Panc1 (cell line): Measurements from ENCODE around the gene AKAP7. TPM values are rescaled to one million over a fixed set of nuclear protein-coding genes. Genes with fewer than 3 reads are reported as not detected.
"Not testable (repeated sequence)": the region's sequence is repeated elsewhere in the genome, so short reads cannot be mapped to it uniquely, and the experiment has no call there.

Experiments
- ATAC-seq: fragments of 200-7000 bp; cut with Tn5 transposase; 2 replicates; pipeline ENCODE4 v1.9.1; 2020; ENCODE audit warnings: mild to moderate bottlenecking, moderate library complexity
- Bru-seq: library from RNA; stranded (reverse); fragments of 400-500 nt; gene quantifications from one replicate; lab custom pipeline; 2021; lab: Mats Ljungman, UMichigan
- BruChase-seq, 2 experiments: library from RNA; stranded (reverse); fragments of 400-500 nt; gene quantifications; one replicate each; lab custom pipeline; 2021; lab: Mats Ljungman, UMichigan
- BruUV-seq: library from RNA; stranded (reverse); fragments of 400-500 nt; replicated peaks from 2 replicates; lab custom pipeline; 2021; lab: Mats Ljungman, UMichigan
- CTCF ChIA-PET: fragments of 300-600 bp; sonication (Branson Sonifier 250); formaldehyde crosslinking; loops from one replicate; lab custom pipeline; 2022; ENCODE audit warnings: antibody characterized with exemption; lab: Charles Lee
- POLR2A ChIA-PET: fragments of 300-600 bp; sonication (Branson Sonifier 250); formaldehyde crosslinking; loops from one replicate; lab custom pipeline; 2022; ENCODE audit warnings: antibody characterized with exemption; lab: Charles Lee
- DNase-seq: peaks from one replicate; pipeline ENCODE4 v3.0.0-alpha.2; 2010; ENCODE audit warnings: low read depth, low spot score
- H3K27ac ChIP-seq: 2 replicates; pipeline ENCODE4 v1.5.1; 2011; ENCODE audit warnings: mild to moderate bottlenecking, low read length, inconsistent platforms
- H3K27me3 ChIP-seq: fragments of 200-500 bp; sonication (Bioruptor generic); 2 replicates; pipeline ENCODE4 v1.6.0; 2014; ENCODE audit warnings: low read length, inconsistent platforms; ENCODE audit not compliant: control insufficient read depth, insufficient read depth
- H3K36me3 ChIP-seq: fragments of 200-500 bp; sonication (Bioruptor generic); 2 replicates; pipeline ENCODE4 v1.5.1; 2014; ENCODE audit warnings: inconsistent platforms, mild to moderate bottlenecking, low read length, moderate library complexity; ENCODE audit not compliant: control insufficient read depth, insufficient read depth
- H3K4me1 ChIP-seq: 2 replicates; pipeline ENCODE4 v1.5.1; 2011; ENCODE audit warnings: inconsistent platforms, mild to moderate bottlenecking, low read length, moderate library complexity; ENCODE audit not compliant: control insufficient read depth, insufficient read depth
- H3K4me3 ChIP-seq, 2 experiments: 2 replicates each; pipeline ENCODE4 v1.5.1; 2011 to 2012; ENCODE audit warnings: low read depth in 2 of 2, low read length in 2 of 2, mild to moderate bottlenecking in 2 of 2, inconsistent platforms in 1 of 2, moderate library complexity in 1 of 2
- H3K9me3 ChIP-seq: fragments of 200-500 bp; sonication (Bioruptor generic); 2 replicates; pipeline ENCODE4 v1.5.1; 2014; ENCODE audit warnings: low read depth, mild to moderate bottlenecking, inconsistent platforms, low read length, moderate library complexity; ENCODE audit not compliant: control insufficient read depth, insufficient read depth
- CTCF ChIP-seq: fragments of 450-650 bp; IDR thresholded peaks from 2 replicates; pipeline ENCODE4 v1.5.1; 2017; ENCODE audit warnings: mild to moderate bottlenecking
- POLR2AphosphoS5 ChIP-seq: IDR thresholded peaks from 2 replicates; pipeline ENCODE4 v1.6.1; 2012; ENCODE audit warnings: mild to moderate bottlenecking, low read depth, low read length, moderate library complexity
- REST ChIP-seq, 2 experiments: IDR thresholded peaks; 2 replicates each; pipeline ENCODE4 v1.6.1; 2011 to 2012; ENCODE audit warnings: low read depth in 2 of 2, control low read depth in 1 of 2, low read length in 1 of 2, mild to moderate bottlenecking in 1 of 2, moderate library complexity in 1 of 2; ENCODE audit not compliant: insufficient read depth in 1 of 2
- SIN3A ChIP-seq: IDR thresholded peaks from 2 replicates; pipeline ENCODE4 v1.6.1; 2012; ENCODE audit warnings: low read depth, mild to moderate bottlenecking, low read length, moderate library complexity, borderline replicate concordance; ENCODE audit not compliant: insufficient read depth
- TCF7L2 ChIP-seq: IDR thresholded peaks from 2 replicates; pipeline ENCODE4 v1.6.1; 2011; ENCODE audit warnings: mild to moderate bottlenecking, low read depth, low read length, inconsistent platforms
- in situ Hi-C: cut with HindIII; loops from 2 replicates; pipeline ENCODE4 v1.10.0; 2016; ENCODE audit warnings: low sequenced_read_pairs, low pct_unique_long_range_greater_than_20kb
- intact Hi-C: fragments of 100-400 bp; cut with micrococcal nuclease; formaldehyde crosslinking; loops from one replicate; pipeline ENCODE4 v1.10.0; 2022; ENCODE audit not compliant: unreplicated experiment
- long read RNA-seq: library from polyadenylated mRNA; unstranded; transcript quantifications from one replicate; pipeline ENCODE4 v2.0.0, GENCODE V29; 2021; ENCODE audit not compliant: unreplicated experiment
- polyA plus RNA-seq: library from polyadenylated mRNA; unstranded; fragments of >200 nt; gene quantifications from one replicate; pipeline ENCODE4 v1.2.1, GENCODE V29; 2012; ENCODE audit warnings: missing spikeins; ENCODE audit not compliant: insufficient read length
- total RNA-seq: library from RNA; stranded (reverse); gene quantifications from one replicate; pipeline ENCODE4 v1.2.1, GENCODE V29; 2021; ENCODE audit not compliant: unreplicated experiment

AKAP7 gene
- total RNA-seq (3.2 TPM), Bru-seq, nascent RNA (percentile 57 among the genes with signal in this experiment), BruChase-seq, experiment 1, labeled RNA remaining after a 2-hour chase (percentile 43 among the genes with signal in this experiment), BruChase-seq, experiment 2, labeled RNA remaining after a 6-hour chase (percentile 44 among the genes with signal in this experiment)
- polyA plus RNA-seq: 2.7 TPM
- long read RNA-seq, partial matches to known transcripts: 1 of 12 reads
- long read RNA-seq, other reads (novel, unspliced or antisense): 8 of 12 reads

- ATAC-seq (peak; percentile 98), DNase-seq (no peak)
- ChIA-PET CTCF (no interaction called here), POLR2A (no interaction called here)
- peak within 1 kb of the TSS; percentile 96 for H3K27ac ChIP-seq
- H3K4me1 ChIP-seq: peaks cover 18% of the 10 kb centered on the region
- no peaks in the 10 kb centered on the region for H3K27me3 ChIP-seq
- H3K9me3 ChIP-seq: no peaks in the 10 kb centered on the region
- in situ Hi-C loops: no loop called here
- H3K36me3 ChIP-seq: no peaks in the 10 kb centered on the region
- 0 out of 2 replicates have a peak, but pooled peaks have one; percentile 35 for TF ChIP-seq SIN3A
- TF ChIP-seq CTCF: peak; percentile 25
- peak; percentile 39; the same call in 1 of the 2 replicates for TF ChIP-seq POLR2AphosphoS5
- 0 out of 2 replicates have a peak, but pooled peaks have one; percentile 38 for TF ChIP-seq TCF7L2
- no peak for TF ChIP-seq REST (IDR thresholded peaks at IDR 0.05; ENCODE audit: insufficient read depth in 1 of 2, low read depth in 2 of 2, low read length in 1 of 2)
- intact Hi-C loops: no loop called here
- peak within 1 kb of the TSS; percentile 72 to 91 for H3K4me3 ChIP-seq
- BruUV-seq: no TSS peak
These were observed at the start of gene AKAP7 for GRCh38 chr6:131135244-131136020. Gene AKAP7 (plus strand): TSS chr6:131135467. CDS start chr6:131135764, 297 bp downstream.

- ATAC-seq, H3K4me3 ChIP-seq, POLR2A ChIA-PET, H3K36me3 ChIP-seq, H3K4me1 ChIP-seq, H3K9me3 ChIP-seq, H3K27me3 ChIP-seq, CTCF ChIA-PET, H3K27ac ChIP-seq, DNase-seq, intact Hi-C loops, in situ Hi-C loops, BruUV-seq: not testable (repeated sequence)
These were observed 44.9 kb upstream of the AKAP7 start for GRCh38 chr6:131090339-131090738.

GRCh38 chr6:131091944-131092343 is 43.3 kb upstream of the AKAP7 start:
- CTCF ChIA-PET, intact Hi-C loops: not testable (repeated sequence)

More at GRCh38 chr6:131091944-131092343, 43.3 kb upstream of the AKAP7 start:
- DNase-seq, POLR2A ChIA-PET, in situ Hi-C loops, ATAC-seq, H3K27ac ChIP-seq, H3K4me1 ChIP-seq, H3K4me3 ChIP-seq, H3K27me3 ChIP-seq, H3K36me3 ChIP-seq, BruUV-seq, H3K9me3 ChIP-seq: not testable (repeated sequence)
